WERI-Rb-1 (cell line): ENCODE data around the gene FHOD3.

Experiments used
- DNase-seq: peaks from one replicate; pipeline ENCODE4 v3.0.0-alpha.2; 2020
- H3K27ac ChIP-seq: fragments of 250-450 bp; sonication (Bioruptor Pico); 2 replicates; pipeline ENCODE4 v1.5.1; 2020; ENCODE audit warnings: mild to moderate bottlenecking, moderate library complexity
- H3K27me3 ChIP-seq: fragments of 250-450 bp; sonication (Bioruptor Pico); 2 replicates; pipeline ENCODE4 v1.5.1; 2021; ENCODE audit warnings: mild to moderate bottlenecking, low read depth, moderate library complexity; ENCODE audit not compliant: insufficient read depth, severe bottlenecking
- H3K36me3 ChIP-seq: fragments of 250-450 bp; sonication (Bioruptor Pico); 2 replicates; pipeline ENCODE4 v1.5.1; 2020; ENCODE audit warnings: mild to moderate bottlenecking, moderate library complexity
- H3K4me3 ChIP-seq: 2 replicates; pipeline ENCODE4 v1.5.1; 2011; ENCODE audit warnings: low read depth, mild to moderate bottlenecking, control low read depth, low read length
- H3K9me3 ChIP-seq: fragments of 250-450 bp; sonication (Bioruptor Pico); 2 replicates; pipeline ENCODE4 v1.5.1; 2021; ENCODE audit warnings: mild to moderate bottlenecking, moderate library complexity; ENCODE audit not compliant: severe bottlenecking
- TF ChIP-seq, protein P1 (sequence below): IDR thresholded peaks from 2 replicates; pipeline ENCODE4 v1.5.1; 2011; ENCODE audit warnings: low read depth, mild to moderate bottlenecking, control low read depth, inconsistent platforms, low read length

FHOD3 gene

DNA sequence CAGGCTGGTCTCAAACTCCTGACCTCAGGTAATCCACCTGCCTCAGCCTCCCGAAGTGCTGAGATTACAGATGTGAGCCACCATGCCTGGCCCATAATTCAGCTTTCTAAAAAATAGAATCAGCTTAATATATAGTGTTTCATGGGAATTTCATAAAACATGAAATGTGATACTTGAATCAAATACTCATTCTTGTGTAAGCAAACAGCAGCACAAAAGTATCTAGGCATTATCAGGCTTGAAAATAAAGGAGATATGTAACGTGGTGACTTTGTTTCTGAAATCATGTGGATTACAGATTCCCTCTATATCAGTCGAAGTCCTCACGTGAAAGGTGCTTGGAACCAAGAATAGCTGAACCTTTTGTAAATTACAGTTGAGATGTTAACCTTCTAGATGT lies 229.1 kb downstream of the FHOD3 start:
- TF ChIP-seq, protein P1, sequence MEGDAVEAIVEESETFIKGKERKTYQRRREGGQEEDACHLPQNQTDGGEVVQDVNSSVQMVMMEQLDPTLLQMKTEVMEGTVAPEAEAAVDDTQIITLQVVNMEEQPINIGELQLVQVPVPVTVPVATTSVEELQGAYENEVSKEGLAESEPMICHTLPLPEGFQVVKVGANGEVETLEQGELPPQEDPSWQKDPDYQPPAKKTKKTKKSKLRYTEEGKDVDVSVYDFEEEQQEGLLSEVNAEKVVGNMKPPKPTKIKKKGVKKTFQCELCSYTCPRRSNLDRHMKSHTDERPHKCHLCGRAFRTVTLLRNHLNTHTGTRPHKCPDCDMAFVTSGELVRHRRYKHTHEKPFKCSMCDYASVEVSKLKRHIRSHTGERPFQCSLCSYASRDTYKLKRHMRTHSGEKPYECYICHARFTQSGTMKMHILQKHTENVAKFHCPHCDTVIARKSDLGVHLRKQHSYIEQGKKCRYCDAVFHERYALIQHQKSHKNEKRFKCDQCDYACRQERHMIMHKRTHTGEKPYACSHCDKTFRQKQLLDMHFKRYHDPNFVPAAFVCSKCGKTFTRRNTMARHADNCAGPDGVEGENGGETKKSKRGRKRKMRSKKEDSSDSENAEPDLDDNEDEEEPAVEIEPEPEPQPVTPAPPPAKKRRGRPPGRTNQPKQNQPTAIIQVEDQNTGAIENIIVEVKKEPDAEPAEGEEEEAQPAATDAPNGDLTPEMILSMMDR: no peak
- H3K27ac ChIP-seq: no peak overlapping the region
- no peak overlapping the region for H3K4me3 ChIP-seq
- H3K36me3 ChIP-seq: no peaks in the 10 kb centered on the region
- H3K9me3 ChIP-seq: no peaks in the 10 kb centered on the region
- H3K27me3 ChIP-seq: no peaks in the 10 kb centered on the region
- DNase-seq: no peak

DNA sequence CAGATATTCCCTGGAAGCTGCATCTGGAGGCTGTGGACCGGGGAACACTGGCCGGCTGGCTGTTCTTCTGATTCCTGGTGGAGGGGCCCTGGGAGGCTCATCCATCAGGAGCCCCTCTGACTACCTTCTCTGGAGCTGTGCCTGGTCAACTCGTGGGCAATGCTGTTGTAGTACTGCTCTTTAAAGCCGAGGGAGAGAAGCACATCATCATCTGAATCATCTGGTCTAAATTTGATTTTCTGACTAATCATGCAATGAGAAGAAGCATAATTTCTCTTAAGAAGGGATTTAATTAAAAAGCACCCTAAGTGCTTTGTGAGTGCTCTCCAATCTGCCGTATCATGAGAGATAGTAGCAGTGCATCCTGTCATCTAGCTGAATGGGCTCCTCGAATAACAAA lies 229.5 kb downstream of the FHOD3 start:
- Histone ChIP-seq H3K27ac (no peak overlapping the region), H3K9me3 (no peaks in the 10 kb centered on the region)

DNA sequence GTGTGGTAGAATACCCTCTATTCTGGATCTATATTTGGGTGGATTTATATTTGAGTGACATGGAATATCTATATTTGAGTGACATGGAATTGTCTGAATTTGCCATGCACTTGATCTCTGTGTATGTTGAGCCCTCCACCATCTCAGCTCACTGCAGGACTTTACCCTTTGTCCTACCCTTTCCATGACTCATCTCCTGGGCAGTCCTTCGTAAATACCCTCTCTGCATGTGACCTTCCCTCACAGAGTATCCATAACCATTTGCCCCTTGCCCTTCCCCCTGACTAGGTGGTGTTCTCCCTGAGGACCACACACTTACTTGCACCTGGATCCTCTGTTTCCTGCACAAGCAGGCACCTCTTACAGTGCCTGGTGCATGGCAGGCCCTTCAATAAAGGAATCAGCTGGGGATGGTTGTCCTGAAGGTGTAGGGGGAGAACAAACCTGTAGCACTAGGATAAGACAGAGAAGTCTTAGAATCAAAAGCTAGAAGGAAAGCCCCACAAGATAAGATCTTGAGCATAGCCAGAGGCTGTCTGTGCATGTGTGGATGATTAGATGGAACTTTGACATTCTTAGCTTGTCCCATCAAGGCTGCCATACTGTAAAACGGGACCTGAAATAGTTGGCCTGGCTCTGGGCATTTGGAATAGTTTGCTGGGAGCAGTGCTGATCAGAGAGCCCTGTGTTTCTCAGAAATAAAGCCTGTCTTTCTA lies 230.4 kb downstream of the FHOD3 start:
- H3K36me3 ChIP-seq: no peaks in the 10 kb centered on the region
- no peaks in the 10 kb centered on the region for H3K9me3 ChIP-seq
- no peak overlapping the region for H3K4me3 ChIP-seq
- H3K27ac ChIP-seq: no peak overlapping the region
- H3K27me3 ChIP-seq: no peaks in the 10 kb centered on the region
- TF ChIP-seq, protein P1: no peak
- DNase-seq: no peak

More for the DNA sequence above, 229.5 kb downstream of the FHOD3 start:
- Histone ChIP-seq H3K36me3 (no peaks in the 10 kb centered on the region), H3K4me3 (no peak overlapping the region), H3K27me3 (no peaks in the 10 kb centered on the region)
- DNase-seq: no peak
- TF ChIP-seq, protein P1: no peak

DNA sequence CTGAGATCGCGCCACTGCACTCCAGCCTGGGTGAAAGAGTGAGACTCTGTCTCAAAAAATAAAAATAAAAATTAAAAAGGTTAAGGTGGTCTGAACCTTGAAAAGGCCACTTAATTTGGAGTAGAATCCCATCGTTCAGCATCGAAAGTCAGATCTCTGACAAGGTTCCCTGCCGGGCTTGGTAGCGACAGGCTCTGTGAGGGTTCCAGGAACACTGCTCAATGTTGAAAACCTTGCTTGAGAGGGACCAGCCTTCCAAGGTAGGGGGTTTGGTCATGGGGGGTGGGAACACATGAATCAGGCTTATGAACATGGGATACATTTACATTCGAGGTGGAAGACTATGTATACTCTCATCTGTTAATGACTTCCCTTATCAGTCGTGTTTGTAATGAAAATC lies 232.2 kb downstream of the FHOD3 start:
- TF ChIP-seq, protein P1: no peak
- H3K9me3 ChIP-seq: no peaks in the 10 kb centered on the region
- no peak overlapping the region for H3K27ac ChIP-seq
- H3K4me3 ChIP-seq: no peak overlapping the region
- no peaks in the 10 kb centered on the region for H3K27me3 ChIP-seq
- no peaks in the 10 kb centered on the region for H3K36me3 ChIP-seq
- no peak for DNase-seq

DNA sequence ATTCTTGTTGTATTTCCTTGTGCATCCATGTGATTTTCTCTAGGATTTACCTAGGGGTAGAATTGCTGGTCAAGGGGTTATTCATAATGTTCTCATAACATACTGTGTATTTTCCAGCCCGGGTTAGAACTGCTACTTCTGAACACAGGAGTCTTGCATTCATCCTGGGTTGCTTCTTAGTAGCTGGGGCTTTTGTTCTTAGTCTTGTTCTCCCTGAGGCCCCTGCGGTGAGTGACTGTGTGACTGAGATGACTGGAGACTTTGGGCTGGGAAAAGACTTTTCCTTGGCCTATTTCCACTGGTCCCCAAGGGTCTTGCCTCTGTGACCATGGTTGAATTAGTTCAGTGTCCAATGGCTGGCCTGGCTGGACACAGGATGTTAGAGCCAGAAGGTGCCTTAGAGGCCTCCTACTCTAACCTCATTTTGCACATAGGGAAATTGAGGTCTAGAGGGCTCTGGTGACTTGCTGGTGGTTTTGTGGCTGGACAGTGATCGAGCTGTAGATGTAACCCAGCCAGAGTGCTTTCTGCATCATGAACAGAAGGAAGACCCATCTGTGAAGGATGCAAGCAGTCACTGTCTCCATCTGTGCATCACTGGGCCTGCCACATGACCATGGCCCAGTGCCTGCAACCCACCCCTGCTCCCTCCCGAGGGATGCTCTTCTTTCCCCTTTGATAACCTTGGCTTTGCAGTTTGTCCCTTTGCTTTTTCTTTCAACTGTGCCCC lies 233.3 kb downstream of the FHOD3 start:
- Histone ChIP-seq H3K27ac (no peak overlapping the region), H3K27me3 (no peaks in the 10 kb centered on the region), H3K36me3 (no peaks in the 10 kb centered on the region), H3K4me3 (no peak overlapping the region), H3K9me3 (no peaks in the 10 kb centered on the region)
- TF ChIP-seq, protein P1: no peak
- DNase-seq: no peak
